Measurements from ENCODE around the gene C9orf152. TPM values are rescaled to one million over a fixed set of nuclear protein-coding genes. Genes with fewer than 3 reads are reported as not detected.

The C9orf152 gene
- total and polyA plus RNA-seq, 12 donors: not detected

GRCh38 chr9:110156416-110156815, 51.5 kb downstream of the C9orf152 start:
- DNase-seq: no peak
- H3K9me3 ChIP-seq: no peaks in the 10 kb centered on the region
- intact Hi-C loops (cut with DNase I): loop anchor here in 5 of 10 donors (5.0 to 10.0 kb wide), 4 partner anchors 58 to 582 kb away; no protein-coding TSS in a partner anchor
- no peak overlapping the region for H3K4me3 ChIP-seq
- H3K36me3 ChIP-seq: peaks cover 0 to 44% (median 0%) of the 10 kb centered on the region in 9 donors
- peaks cover 14 to 100% (median 97%) of the 10 kb centered on the region in 9 donors for H3K4me1 ChIP-seq
- TF ChIP-seq, protein P1, sequence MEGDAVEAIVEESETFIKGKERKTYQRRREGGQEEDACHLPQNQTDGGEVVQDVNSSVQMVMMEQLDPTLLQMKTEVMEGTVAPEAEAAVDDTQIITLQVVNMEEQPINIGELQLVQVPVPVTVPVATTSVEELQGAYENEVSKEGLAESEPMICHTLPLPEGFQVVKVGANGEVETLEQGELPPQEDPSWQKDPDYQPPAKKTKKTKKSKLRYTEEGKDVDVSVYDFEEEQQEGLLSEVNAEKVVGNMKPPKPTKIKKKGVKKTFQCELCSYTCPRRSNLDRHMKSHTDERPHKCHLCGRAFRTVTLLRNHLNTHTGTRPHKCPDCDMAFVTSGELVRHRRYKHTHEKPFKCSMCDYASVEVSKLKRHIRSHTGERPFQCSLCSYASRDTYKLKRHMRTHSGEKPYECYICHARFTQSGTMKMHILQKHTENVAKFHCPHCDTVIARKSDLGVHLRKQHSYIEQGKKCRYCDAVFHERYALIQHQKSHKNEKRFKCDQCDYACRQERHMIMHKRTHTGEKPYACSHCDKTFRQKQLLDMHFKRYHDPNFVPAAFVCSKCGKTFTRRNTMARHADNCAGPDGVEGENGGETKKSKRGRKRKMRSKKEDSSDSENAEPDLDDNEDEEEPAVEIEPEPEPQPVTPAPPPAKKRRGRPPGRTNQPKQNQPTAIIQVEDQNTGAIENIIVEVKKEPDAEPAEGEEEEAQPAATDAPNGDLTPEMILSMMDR (IDR thresholded peaks at IDR 0.05): no peak
- H3K27me3 ChIP-seq: no peaks in the 10 kb centered on the region
- no peak for ATAC-seq
- 76 to 78% methylated on average over 9 of the region's 9 CpGs for WGBS, 2 donors
- peak overlapping the region in 2 of 10 donors; percentile 5 to 25 for H3K27ac ChIP-seq

DNA sequence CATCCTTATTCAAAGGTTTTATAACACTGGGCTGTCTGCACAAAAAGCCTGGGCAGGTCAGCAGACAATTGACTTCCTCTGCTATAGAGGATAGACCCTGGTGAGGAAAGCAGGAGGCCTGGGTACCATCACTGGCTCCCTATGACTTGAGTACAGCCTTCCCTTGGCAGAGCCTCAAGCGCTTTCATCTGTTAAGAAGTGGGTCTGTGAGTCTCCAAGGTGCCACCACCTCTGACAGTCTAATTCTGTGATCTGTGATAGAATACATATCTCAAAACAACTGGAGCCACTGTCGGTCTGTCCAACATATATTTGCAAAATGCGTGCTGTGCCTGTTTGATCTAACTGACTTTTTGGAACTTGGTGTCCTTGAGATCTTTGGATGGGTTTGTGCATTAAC, 52.2 kb downstream of the C9orf152 start:
- intact Hi-C loops (cut with DNase I): loop anchor here in 5 of 10 donors (5.0 to 10.0 kb wide), 4 partner anchors 59 to 581 kb away; no protein-coding TSS in a partner anchor
- H3K36me3 ChIP-seq: peaks cover 0 to 40% (median 0%) of the 10 kb centered on the region in 9 donors

GRCh38 chr9:110153431-110153830, 54.5 kb downstream of the C9orf152 start:
- Histone ChIP-seq H3K27me3 (no peaks in the 10 kb centered on the region), H3K27ac (peak overlapping the region in 3 of 10 donors; percentile 1 to 45 (median 2)), H3K9me3 (peaks cover 0 to 5% (median 0%) of the 10 kb centered on the region in 11 donors), H3K4me1 (peaks cover 17 to 100% (median 96%) of the 10 kb centered on the region in 9 donors), H3K36me3 (peaks cover 0 to 25% (median 0%) of the 10 kb centered on the region in 9 donors), H3K4me3 (no peak overlapping the region)
- ATAC-seq (no peak), DNase-seq (no peak)
- WGBS, 2 donors: 80 to 83% methylated on average over 2 of the region's 2 CpGs
- intact Hi-C loops (cut with DNase I): loop anchor here in 9 of 10 donors (2.0 to 10.0 kb wide), 10 partner anchors 61 to 579 kb away; no protein-coding TSS in a partner anchor
- TF ChIP-seq, protein P1 (IDR thresholded peaks at IDR 0.05): no peak

More for the DNA sequence above, 52.2 kb downstream of the C9orf152 start:
- Histone ChIP-seq H3K27ac (peak overlapping the region in 1 of 10 donors; percentile 2), H3K4me1 (peaks cover 14 to 100% (median 97%) of the 10 kb centered on the region in 9 donors), H3K4me3 (no peak overlapping the region), H3K9me3 (no peaks in the 10 kb centered on the region), H3K27me3 (no peaks in the 10 kb centered on the region)
- DNase-seq (no peak), ATAC-seq (peak in 2 of 8 donors; percentile 32 to 39)
- 56 to 63% methylated on average over 3 of the region's 3 CpGs for whole genome bisulfite sequencing, 2 donors
- TF ChIP-seq, protein P1 (IDR thresholded peaks at IDR 0.05): no peak

- TF ChIP-seq, protein P1 (IDR thresholded peaks at IDR 0.05): peak; percentile 45 to 84 (median 74)
- no peak for DNase-seq
- intact Hi-C loops (cut with DNase I): loop anchor here in 9 of 10 donors (2.0 to 10.0 kb wide), 10 partner anchors 62 to 578 kb away; no protein-coding TSS in a partner anchor
- peak overlapping the region in 5 of 10 donors; percentile 2 to 45 (median 28) for H3K27ac ChIP-seq
- no peaks in the 10 kb centered on the region for H3K27me3 ChIP-seq
- 44 to 47% methylated on average over 3 of the region's 3 CpGs for WGBS, 2 donors
- H3K4me3 ChIP-seq: no peak overlapping the region
- H3K4me1 ChIP-seq: peaks cover 20 to 100% (median 96%) of the 10 kb centered on the region in 9 donors
- H3K36me3 ChIP-seq: peaks cover 0 to 24% (median 0%) of the 10 kb centered on the region in 9 donors
- ATAC-seq: peak in 7 of 8 donors; percentile 16 to 38 (median 25)
- H3K9me3 ChIP-seq: peaks cover 0 to 5% (median 0%) of the 10 kb centered on the region in 11 donors
Measured at GRCh38 chr9:110152704-110153374, 55.1 kb downstream of the C9orf152 start.

Other genes with a start within 250 kb of the C9orf152 start
- 100 to 1,000 TPM in 1 of 10 donors, 10 to 100 TPM in 9; 50.7 to 113 (median 56.1) TPM for gene TXN, start 48.3 kb upstream of the C9orf152 start, total RNA-seq
- 100 to 1,000 TPM; 108 to 134 TPM for gene TXN, start 48.3 kb upstream of the C9orf152 start, polyA plus RNA-seq
- not detected for gene TXNDC8, start 129.7 kb upstream of the C9orf152 start, total RNA-seq
- not detected for gene TXNDC8, start 129.7 kb upstream of the C9orf152 start, polyA plus RNA-seq